COLO668 (cell line): ENCODE data around the gene VWA1.
"Not testable (repeated sequence)": the region's sequence is repeated elsewhere in the genome, so short reads cannot be mapped to it uniquely, and the experiment has no call there.

Experiments
- DNase-seq: peaks from one replicate; lab custom pipeline; 2025; ENCODE audit not compliant: unreplicated experiment; lab: John Stamatoyannopoulos, UW

Gene VWA1

GRCh38 chr1:1455366-1455884 is 19.9 kb downstream of the VWA1 start:
- DNase-seq: no peak

GRCh38 chr1:1455934-1456333 is 20.4 kb downstream of the VWA1 start:
- not testable (repeated sequence) for DNase-seq

GRCh38 chr1:1456683-1457255 is 21.3 kb downstream of the VWA1 start:
- not testable (repeated sequence) for DNase-seq

GRCh38 chr1:1459156-1459555 is 23.7 kb downstream of the VWA1 start:
- DNase-seq: not testable (repeated sequence)

- not testable (repeated sequence) for DNase-seq
Observed at GRCh38 chr1:1459711-1460110, 24.2 kb downstream of the VWA1 start.

- no peak for DNase-seq
Observed at GRCh38 chr1:1460540-1461130, 25.1 kb downstream of the VWA1 start.

- DNase-seq: peak; percentile 84
Observed at GRCh38 chr1:1461721-1462317, 26.3 kb downstream of the VWA1 start.

- peak; percentile 98 for DNase-seq
Observed at GRCh38 chr1:1462318-1462966, 27.0 kb downstream of the VWA1 start.

- no peak for DNase-seq
Observed at GRCh38 chr1:1463312-1463711, 27.8 kb downstream of the VWA1 start.

- not testable (repeated sequence) for DNase-seq
Observed at GRCh38 chr1:1468196-1468985, 32.9 kb downstream of the VWA1 start.

- peak; percentile 30 for DNase-seq
Observed at GRCh38 chr1:1470626-1471388, 35.3 kb downstream of the VWA1 start.

- DNase-seq: peak; percentile 99
Observed at GRCh38 chr1:1471389-1472052, 36.0 kb downstream of the VWA1 start, which contains the start of gene ATAD3B. TSS of gene ATAD3B (plus strand) at chr1:1471765. CDS start at chr1:1471885, 120 bp downstream.

- DNase-seq: peak; percentile 38
Observed at GRCh38 chr1:1472053-1472876, 36.8 kb downstream of the VWA1 start.

GRCh38 chr1:1476011-1476410 is 40.5 kb downstream of the VWA1 start:
- DNase-seq: not testable (repeated sequence)

- no peak for DNase-seq
Observed at GRCh38 chr1:1477206-1477605, 41.7 kb downstream of the VWA1 start.

GRCh38 chr1:1479547-1480487 is 44.3 kb downstream of the VWA1 start:
- DNase-seq: no peak

GRCh38 chr1:1480488-1480867 is 45.0 kb downstream of the VWA1 start:
- not testable (repeated sequence) for DNase-seq

- DNase-seq: not testable (repeated sequence)
Observed at GRCh38 chr1:1481811-1482210, 46.3 kb downstream of the VWA1 start.
